Nephron progenitor cell (in vitro differentiated cells): ENCODE measurements around the gene MBD2.

Source experiments
- DNase-seq: peaks from one replicate; pipeline ENCODE4 v3.0.0; 2021
- H3K27ac Mint-ChIP-seq: 2 replicates; pipeline ENCODE4 v1.8.0; 2021; ENCODE audit warnings: mild to moderate bottlenecking, moderate library complexity, mixed read lengths
- H3K27me3 Mint-ChIP-seq: 2 replicates; pipeline ENCODE4 v1.8.0; 2021; ENCODE audit warnings: mild to moderate bottlenecking, low read depth, mixed read lengths; ENCODE audit not compliant: poor library complexity
- H3K36me3 Mint-ChIP-seq: 2 replicates; pipeline ENCODE4 v1.8.0; 2021; ENCODE audit warnings: low read depth, mixed read lengths
- H3K4me1 Mint-ChIP-seq: 2 replicates; pipeline ENCODE4 v1.8.0; 2021; ENCODE audit warnings: mixed read lengths
- H3K4me3 Mint-ChIP-seq: 2 replicates; pipeline ENCODE4 v1.8.0; 2021; ENCODE audit warnings: mild to moderate bottlenecking, moderate library complexity, mixed read lengths
- H3K9me3 Mint-ChIP-seq: 2 replicates; pipeline ENCODE4 v1.8.0; 2021; ENCODE audit warnings: mild to moderate bottlenecking, moderate library complexity, mixed read lengths
- CTCF ChIP-seq: fragments of 200-600 bp; sonication (generic); IDR thresholded peaks from 2 replicates; pipeline ENCODE4 v1.5.0; 2021; ENCODE audit warnings: antibody characterized with exemption

The MBD2 gene

GRCh38 chr18:54191352-54191751 lies 33.1 kb downstream of the MBD2 start:
- no peaks in the 10 kb centered on the region for H3K4me1 Mint-ChIP-seq
- no peaks in the 10 kb centered on the region for H3K9me3 Mint-ChIP-seq
- H3K36me3 Mint-ChIP-seq = no peaks in the 10 kb centered on the region
- TF ChIP-seq CTCF = no peak
- no peak overlapping the region for H3K4me3 Mint-ChIP-seq
- no peak for DNase-seq
- peaks cover 7% of the 10 kb centered on the region for H3K27me3 Mint-ChIP-seq
- no peak overlapping the region for H3K27ac Mint-ChIP-seq

GRCh38 chr18:54187372-54187771 lies 37.1 kb downstream of the MBD2 start:
- H3K27ac Mint-ChIP-seq = no peak overlapping the region
- no peak for TF ChIP-seq CTCF
- H3K9me3 Mint-ChIP-seq = no peaks in the 10 kb centered on the region
- no peaks in the 10 kb centered on the region for H3K36me3 Mint-ChIP-seq
- H3K27me3 Mint-ChIP-seq = peaks cover 7% of the 10 kb centered on the region
- no peaks in the 10 kb centered on the region for H3K4me1 Mint-ChIP-seq
- H3K4me3 Mint-ChIP-seq = no peak overlapping the region
- no peak for DNase-seq

DNA sequence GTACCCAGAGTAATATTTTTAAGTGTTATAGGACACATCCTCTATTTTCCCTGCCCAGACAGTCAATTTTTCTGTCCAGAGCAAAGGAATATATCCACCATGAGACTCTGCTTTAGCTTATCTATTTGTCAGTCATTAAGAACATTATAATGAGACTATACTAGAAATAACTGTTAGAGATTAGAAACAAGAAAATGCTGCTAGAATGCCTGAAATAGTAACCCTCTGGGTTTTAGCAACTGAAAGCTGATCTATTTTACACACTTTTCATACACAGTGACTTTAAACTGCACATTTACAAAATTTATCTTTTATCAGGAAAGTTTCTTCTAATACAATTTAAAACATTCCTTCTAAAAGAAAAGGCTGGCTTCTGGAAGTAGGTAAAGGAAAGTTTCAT lies 39.6 kb downstream of the MBD2 start:
- no peaks in the 10 kb centered on the region for H3K27me3 Mint-ChIP-seq
- no peak overlapping the region for H3K27ac Mint-ChIP-seq
- no peaks in the 10 kb centered on the region for H3K36me3 Mint-ChIP-seq
- no peak overlapping the region for H3K4me3 Mint-ChIP-seq
- H3K9me3 Mint-ChIP-seq = no peaks in the 10 kb centered on the region
- H3K4me1 Mint-ChIP-seq = no peaks in the 10 kb centered on the region
- TF ChIP-seq CTCF = no peak
- DNase-seq = no peak

DNA sequence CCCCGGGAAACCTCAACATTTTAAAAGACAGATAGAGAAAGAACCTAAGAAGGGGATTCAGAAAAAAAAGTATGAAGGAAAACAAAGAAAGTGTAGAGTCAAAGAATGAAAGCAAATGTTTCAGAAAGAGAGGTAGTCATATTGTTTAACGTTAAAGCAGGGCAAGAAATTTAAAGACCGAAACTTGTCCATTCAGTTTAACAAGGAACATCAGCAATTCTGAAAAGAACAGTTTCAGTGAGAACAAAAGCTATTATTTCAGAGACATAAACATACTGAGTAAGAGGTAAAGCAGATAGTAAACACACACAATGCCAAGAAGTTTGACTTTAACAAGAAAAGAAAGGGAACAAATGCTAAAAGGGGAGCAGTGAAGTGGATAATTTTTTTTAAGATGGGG lies 41.1 kb downstream of the MBD2 start:
- DNase-seq = no peak
- Mint-ChIP-seq H3K27ac (no peak overlapping the region), H3K4me3 (no peak overlapping the region), H3K4me1 (no peaks in the 10 kb centered on the region), H3K27me3 (no peaks in the 10 kb centered on the region), H3K36me3 (no peaks in the 10 kb centered on the region), H3K9me3 (no peaks in the 10 kb centered on the region)
- no peak for TF ChIP-seq CTCF

DNA sequence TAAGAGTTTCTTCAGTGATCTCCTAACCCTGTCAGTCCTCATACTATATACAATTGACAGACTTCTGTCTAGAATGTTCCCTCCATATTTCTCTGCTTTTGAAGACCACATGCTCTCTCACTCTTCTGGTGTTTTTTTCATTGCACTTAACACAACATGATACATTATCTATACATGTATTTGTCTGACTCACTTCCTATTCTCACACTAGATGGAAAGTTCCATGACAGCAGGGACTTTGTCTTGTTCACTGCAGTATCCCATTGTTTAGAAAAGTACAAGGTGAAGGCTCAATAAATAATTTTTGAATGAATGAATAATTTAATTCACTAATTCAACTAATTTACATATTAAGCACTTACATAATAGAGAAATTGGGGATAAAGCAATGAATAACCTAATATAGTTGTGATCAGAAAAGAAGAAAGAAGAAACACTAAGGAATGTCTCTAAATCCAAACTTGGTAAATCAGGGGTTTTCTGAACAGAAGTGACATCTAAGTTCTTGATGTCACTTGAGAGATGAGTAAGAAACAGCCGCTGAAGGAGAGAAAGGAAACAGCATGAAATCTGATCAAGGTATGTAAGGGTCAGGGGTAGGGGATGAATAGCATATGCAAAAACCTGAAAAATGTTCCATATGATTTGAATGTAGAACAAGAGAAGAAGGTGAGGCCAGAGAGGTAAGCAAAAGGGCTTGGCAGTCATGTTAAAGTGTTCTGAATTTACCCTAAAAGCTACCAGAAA lies 42.4 kb downstream of the MBD2 start:
- no peaks in the 10 kb centered on the region for H3K9me3 Mint-ChIP-seq
- no peak overlapping the region for H3K27ac Mint-ChIP-seq
- H3K4me3 Mint-ChIP-seq = no peak overlapping the region
- no peak for TF ChIP-seq CTCF
- H3K4me1 Mint-ChIP-seq = no peaks in the 10 kb centered on the region
- DNase-seq = no peak
- no peaks in the 10 kb centered on the region for H3K27me3 Mint-ChIP-seq
- no peaks in the 10 kb centered on the region for H3K36me3 Mint-ChIP-seq

DNA sequence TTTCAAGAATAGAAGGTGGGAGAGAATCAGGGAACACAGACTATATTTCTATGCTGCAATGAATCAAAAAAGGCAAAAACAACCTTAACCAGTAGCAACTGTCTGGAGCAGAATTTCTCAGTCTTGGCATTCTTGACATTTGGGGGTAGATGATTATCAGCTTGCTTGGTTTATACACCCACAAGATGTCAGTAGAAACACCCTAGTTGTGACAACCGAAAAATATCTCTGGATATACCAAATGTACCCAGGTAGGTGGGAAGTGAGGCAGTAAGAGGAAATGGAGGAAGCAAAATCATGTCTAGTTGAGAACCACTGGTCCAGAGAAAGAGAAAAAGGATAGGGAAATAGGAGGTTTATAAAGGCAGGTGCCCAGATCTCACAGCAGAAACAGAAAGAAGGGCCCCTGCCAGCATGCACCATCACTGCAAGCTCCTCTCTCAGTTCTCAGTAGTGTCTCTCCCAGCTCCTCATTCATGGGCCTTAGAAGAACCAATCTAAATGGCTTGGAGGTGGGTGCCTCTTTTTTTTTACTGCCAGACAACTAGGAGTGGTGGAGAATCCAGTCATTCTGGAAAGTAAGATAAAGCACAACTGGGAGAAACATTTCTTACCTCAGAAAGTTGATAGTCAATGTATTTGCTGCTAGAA lies 50.4 kb downstream of the MBD2 start:
- H3K4me3 Mint-ChIP-seq = no peak overlapping the region
- H3K27ac Mint-ChIP-seq = no peak overlapping the region
- H3K9me3 Mint-ChIP-seq = no peaks in the 10 kb centered on the region
- no peak for DNase-seq
- no peaks in the 10 kb centered on the region for H3K27me3 Mint-ChIP-seq
- peaks cover 3% of the 10 kb centered on the region for H3K4me1 Mint-ChIP-seq
- no peaks in the 10 kb centered on the region for H3K36me3 Mint-ChIP-seq
- TF ChIP-seq CTCF = no peak
